Panc1 (cell line): ENCODE measurements around the gene NCK1. TPM values are rescaled to one million over a fixed set of nuclear protein-coding genes. Genes with fewer than 3 reads are reported as not detected.

ENCODE experiments used
- ATAC-seq: fragments of 200-7000 bp; cut with Tn5 transposase; 2 replicates; pipeline ENCODE4 v1.9.1; 2020; ENCODE audit warnings: mild to moderate bottlenecking, moderate library complexity
- BruUV-seq: library from RNA; stranded (reverse); fragments of 400-500 nt; replicated peaks from 2 replicates; lab custom pipeline; 2021; lab: Mats Ljungman, UMichigan
- CTCF ChIA-PET: fragments of 300-600 bp; sonication (Branson Sonifier 250); formaldehyde crosslinking; loops from one replicate; lab custom pipeline; 2022; ENCODE audit warnings: antibody characterized with exemption; lab: Charles Lee
- POLR2A ChIA-PET: fragments of 300-600 bp; sonication (Branson Sonifier 250); formaldehyde crosslinking; loops from one replicate; lab custom pipeline; 2022; ENCODE audit warnings: antibody characterized with exemption; lab: Charles Lee
- DNase-seq: peaks from one replicate; pipeline ENCODE4 v3.0.0-alpha.2; 2010; ENCODE audit warnings: low read depth, low spot score
- H3K27ac ChIP-seq: 2 replicates; pipeline ENCODE4 v1.5.1; 2011; ENCODE audit warnings: mild to moderate bottlenecking, low read length, inconsistent platforms
- H3K27me3 ChIP-seq: fragments of 200-500 bp; sonication (Bioruptor generic); 2 replicates; pipeline ENCODE4 v1.6.0; 2014; ENCODE audit warnings: low read length, inconsistent platforms; ENCODE audit not compliant: control insufficient read depth, insufficient read depth
- H3K36me3 ChIP-seq: fragments of 200-500 bp; sonication (Bioruptor generic); 2 replicates; pipeline ENCODE4 v1.5.1; 2014; ENCODE audit warnings: inconsistent platforms, mild to moderate bottlenecking, low read length, moderate library complexity; ENCODE audit not compliant: control insufficient read depth, insufficient read depth
- H3K4me1 ChIP-seq: 2 replicates; pipeline ENCODE4 v1.5.1; 2011; ENCODE audit warnings: inconsistent platforms, mild to moderate bottlenecking, low read length, moderate library complexity; ENCODE audit not compliant: control insufficient read depth, insufficient read depth
- H3K4me3 ChIP-seq, 2 experiments: 2 replicates each; pipeline ENCODE4 v1.5.1; 2011 to 2012; ENCODE audit warnings: low read depth in 2 of 2, low read length in 2 of 2, mild to moderate bottlenecking in 2 of 2, inconsistent platforms in 1 of 2, moderate library complexity in 1 of 2
- H3K9me3 ChIP-seq: fragments of 200-500 bp; sonication (Bioruptor generic); 2 replicates; pipeline ENCODE4 v1.5.1; 2014; ENCODE audit warnings: low read depth, mild to moderate bottlenecking, inconsistent platforms, low read length, moderate library complexity; ENCODE audit not compliant: control insufficient read depth, insufficient read depth
- CTCF ChIP-seq: fragments of 450-650 bp; IDR thresholded peaks from 2 replicates; pipeline ENCODE4 v1.5.1; 2017; ENCODE audit warnings: mild to moderate bottlenecking
- POLR2AphosphoS5 ChIP-seq: IDR thresholded peaks from 2 replicates; pipeline ENCODE4 v1.6.1; 2012; ENCODE audit warnings: mild to moderate bottlenecking, low read depth, low read length, moderate library complexity
- SIN3A ChIP-seq: IDR thresholded peaks from 2 replicates; pipeline ENCODE4 v1.6.1; 2012; ENCODE audit warnings: low read depth, mild to moderate bottlenecking, low read length, moderate library complexity, borderline replicate concordance; ENCODE audit not compliant: insufficient read depth
- TCF7L2 ChIP-seq: IDR thresholded peaks from 2 replicates; pipeline ENCODE4 v1.6.1; 2011; ENCODE audit warnings: mild to moderate bottlenecking, low read depth, low read length, inconsistent platforms
- in situ Hi-C: cut with HindIII; loops from 2 replicates; pipeline ENCODE4 v1.10.0; 2016; ENCODE audit warnings: low sequenced_read_pairs, low pct_unique_long_range_greater_than_20kb
- intact Hi-C: fragments of 100-400 bp; cut with micrococcal nuclease; formaldehyde crosslinking; loops from one replicate; pipeline ENCODE4 v1.10.0; 2022; ENCODE audit not compliant: unreplicated experiment
- total RNA-seq: library from RNA; stranded (reverse); gene quantifications from one replicate; pipeline ENCODE4 v1.2.1, GENCODE V29; 2021; ENCODE audit not compliant: unreplicated experiment
- TF ChIP-seq, protein P1 (sequence below), 2 experiments: IDR thresholded peaks; 2 replicates each; pipeline ENCODE4 v1.6.1; 2011 to 2012; ENCODE audit warnings: low read depth in 2 of 2, control low read depth in 1 of 2, low read length in 1 of 2, mild to moderate bottlenecking in 1 of 2, moderate library complexity in 1 of 2; ENCODE audit not compliant: insufficient read depth in 1 of 2

The NCK1 gene
- total RNA-seq, 1 experiment from 2014 or later = 43.5 TPM

DNA sequence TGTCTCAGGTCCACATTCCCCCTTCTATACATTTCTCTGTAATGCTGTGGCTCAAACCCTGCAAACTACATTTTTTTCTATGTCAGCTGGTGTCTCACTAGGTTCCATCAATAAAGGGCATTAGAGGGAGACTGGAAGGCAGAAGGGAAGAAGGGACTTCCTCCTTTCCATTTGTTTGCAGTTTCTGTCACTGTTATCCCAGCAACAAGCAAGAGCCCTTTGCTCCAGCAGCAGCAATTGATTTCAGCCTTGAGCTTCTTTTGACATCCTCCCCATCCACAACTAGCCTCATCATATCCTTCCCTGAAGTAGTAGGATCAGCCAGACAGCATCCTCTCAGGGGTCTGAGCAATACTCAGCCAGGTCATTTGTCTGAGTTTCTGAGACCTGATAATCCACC, 5.3 kb upstream of the NCK1 start:
- no peak overlapping the region for H3K27ac ChIP-seq
- peaks cover 9% of the 10 kb centered on the region for H3K4me1 ChIP-seq
- in situ Hi-C loops (no loop called here), intact Hi-C loops (no loop called here)
- ATAC-seq = no peak
- no peaks in the 10 kb centered on the region for H3K27me3 ChIP-seq
- TF ChIP-seq TCF7L2 (no peak), CTCF (no peak), SIN3A (no peak), POLR2AphosphoS5 (no peak)
- TF ChIP-seq, protein P1, sequence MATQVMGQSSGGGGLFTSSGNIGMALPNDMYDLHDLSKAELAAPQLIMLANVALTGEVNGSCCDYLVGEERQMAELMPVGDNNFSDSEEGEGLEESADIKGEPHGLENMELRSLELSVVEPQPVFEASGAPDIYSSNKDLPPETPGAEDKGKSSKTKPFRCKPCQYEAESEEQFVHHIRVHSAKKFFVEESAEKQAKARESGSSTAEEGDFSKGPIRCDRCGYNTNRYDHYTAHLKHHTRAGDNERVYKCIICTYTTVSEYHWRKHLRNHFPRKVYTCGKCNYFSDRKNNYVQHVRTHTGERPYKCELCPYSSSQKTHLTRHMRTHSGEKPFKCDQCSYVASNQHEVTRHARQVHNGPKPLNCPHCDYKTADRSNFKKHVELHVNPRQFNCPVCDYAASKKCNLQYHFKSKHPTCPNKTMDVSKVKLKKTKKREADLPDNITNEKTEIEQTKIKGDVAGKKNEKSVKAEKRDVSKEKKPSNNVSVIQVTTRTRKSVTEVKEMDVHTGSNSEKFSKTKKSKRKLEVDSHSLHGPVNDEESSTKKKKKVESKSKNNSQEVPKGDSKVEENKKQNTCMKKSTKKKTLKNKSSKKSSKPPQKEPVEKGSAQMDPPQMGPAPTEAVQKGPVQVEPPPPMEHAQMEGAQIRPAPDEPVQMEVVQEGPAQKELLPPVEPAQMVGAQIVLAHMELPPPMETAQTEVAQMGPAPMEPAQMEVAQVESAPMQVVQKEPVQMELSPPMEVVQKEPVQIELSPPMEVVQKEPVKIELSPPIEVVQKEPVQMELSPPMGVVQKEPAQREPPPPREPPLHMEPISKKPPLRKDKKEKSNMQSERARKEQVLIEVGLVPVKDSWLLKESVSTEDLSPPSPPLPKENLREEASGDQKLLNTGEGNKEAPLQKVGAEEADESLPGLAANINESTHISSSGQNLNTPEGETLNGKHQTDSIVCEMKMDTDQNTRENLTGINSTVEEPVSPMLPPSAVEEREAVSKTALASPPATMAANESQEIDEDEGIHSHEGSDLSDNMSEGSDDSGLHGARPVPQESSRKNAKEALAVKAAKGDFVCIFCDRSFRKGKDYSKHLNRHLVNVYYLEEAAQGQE (IDR thresholded peaks at IDR 0.05; ENCODE audit: insufficient read depth in 1 of 2, low read depth in 2 of 2, low read length in 1 of 2) = no peak
- CTCF ChIA-PET = no interaction called here
- H3K4me3 ChIP-seq = no peak overlapping the region
- POLR2A ChIA-PET = no interaction called here
- BruUV-seq = no TSS peak
- no peaks in the 10 kb centered on the region for H3K36me3 ChIP-seq
- H3K9me3 ChIP-seq = no peaks in the 10 kb centered on the region
- DNase-seq = no peak

DNA sequence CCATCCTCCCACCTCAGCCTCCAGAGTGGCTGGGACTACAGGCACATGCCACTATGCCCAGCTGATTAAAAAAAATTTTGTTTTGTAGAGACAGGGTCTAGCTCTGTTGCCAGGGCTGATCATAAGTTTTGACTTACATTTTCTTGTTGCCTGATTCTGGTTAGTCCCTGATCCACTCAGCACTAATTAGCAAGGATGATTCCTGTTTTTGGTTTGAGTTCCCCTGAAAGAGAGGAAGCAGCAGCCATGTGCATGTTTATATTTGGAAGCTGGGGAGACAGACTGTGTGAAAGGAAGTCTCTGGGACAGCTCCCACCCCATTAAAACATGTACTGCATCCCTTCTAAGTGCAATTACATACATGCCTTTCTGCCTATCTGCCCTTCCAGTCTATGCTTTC, 3.6 kb upstream of the NCK1 start:
- no peak for DNase-seq
- CTCF ChIA-PET = no interaction called here
- Histone ChIP-seq H3K9me3 (no peaks in the 10 kb centered on the region), H3K4me3 (no peak overlapping the region), H3K27ac (no peak overlapping the region), H3K36me3 (no peaks in the 10 kb centered on the region), H3K27me3 (no peaks in the 10 kb centered on the region), H3K4me1 (peaks cover 9% of the 10 kb centered on the region)
- no peak for TF ChIP-seq TCF7L2
- TF ChIP-seq POLR2AphosphoS5 = no peak
- TF ChIP-seq, protein P1 (IDR thresholded peaks at IDR 0.05; ENCODE audit: insufficient read depth in 1 of 2, low read depth in 2 of 2, low read length in 1 of 2) = no peak
- no peak for TF ChIP-seq CTCF
- TF ChIP-seq SIN3A = no peak
- intact Hi-C loops = no loop called here
- in situ Hi-C loops = no loop called here
- BruUV-seq = no TSS peak
- POLR2A ChIA-PET = no interaction called here
- no peak for ATAC-seq
